Aortic smooth muscle cell (primary cell): ENCODE results near the gene PKNOX1. TPM values are rescaled to one million over a fixed set of nuclear protein-coding genes. Genes with fewer than 3 reads are reported as not detected.

Experiments used
- total RNA-seq: library from RNA; depleted of rRNA; stranded (reverse); fragments of >200 nt; gene quantifications from 2 replicates; pipeline ENCODE4 v1.2.3, GENCODE V29; 2014

Gene PKNOX1, protein sequence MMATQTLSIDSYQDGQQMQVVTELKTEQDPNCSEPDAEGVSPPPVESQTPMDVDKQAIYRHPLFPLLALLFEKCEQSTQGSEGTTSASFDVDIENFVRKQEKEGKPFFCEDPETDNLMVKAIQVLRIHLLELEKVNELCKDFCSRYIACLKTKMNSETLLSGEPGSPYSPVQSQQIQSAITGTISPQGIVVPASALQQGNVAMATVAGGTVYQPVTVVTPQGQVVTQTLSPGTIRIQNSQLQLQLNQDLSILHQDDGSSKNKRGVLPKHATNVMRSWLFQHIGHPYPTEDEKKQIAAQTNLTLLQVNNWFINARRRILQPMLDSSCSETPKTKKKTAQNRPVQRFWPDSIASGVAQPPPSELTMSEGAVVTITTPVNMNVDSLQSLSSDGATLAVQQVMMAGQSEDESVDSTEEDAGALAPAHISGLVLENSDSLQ
- 7.1 and 9.3 TPM in 2 replicates for total RNA-seq

DNA sequence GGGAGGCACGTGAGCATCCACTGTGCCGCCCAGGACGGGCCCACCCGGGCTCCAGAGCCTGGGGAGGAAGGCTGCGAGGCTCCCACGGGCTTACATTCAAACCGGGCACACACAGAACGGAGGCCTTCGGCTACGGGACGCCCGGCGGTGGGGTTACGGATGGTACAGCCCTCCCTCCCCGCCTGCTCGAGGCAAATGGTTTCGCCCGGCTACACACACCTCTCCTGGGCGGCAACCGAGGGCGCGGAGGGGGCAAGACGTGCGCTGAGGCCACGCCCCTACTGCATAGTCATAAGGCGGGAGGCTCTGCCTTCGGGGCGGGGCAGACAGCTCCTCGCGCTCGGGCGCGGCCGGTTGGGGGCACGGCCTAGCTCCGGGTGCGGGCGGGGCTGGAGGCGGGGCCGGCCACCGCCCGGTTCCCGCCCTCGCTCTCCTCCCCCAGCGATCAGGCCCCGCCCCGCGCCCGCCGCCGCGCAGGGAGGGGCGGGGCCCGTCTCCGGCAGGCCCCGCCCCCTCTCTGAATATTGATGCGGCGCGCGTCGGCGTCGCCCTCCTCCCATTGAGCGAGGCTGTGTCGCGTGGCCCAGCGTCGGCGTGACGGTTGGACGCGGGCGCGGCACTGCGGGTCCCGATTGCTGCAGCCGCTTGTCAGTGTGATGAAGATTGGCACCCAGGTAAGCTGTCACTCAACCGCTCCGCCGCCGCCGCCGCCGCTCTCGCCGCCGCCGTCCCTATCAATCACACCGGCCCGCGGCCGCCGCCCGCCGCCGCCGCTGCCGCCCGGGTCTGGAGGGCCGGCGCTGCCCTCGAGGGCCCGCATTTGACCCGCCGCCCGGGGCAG is at the start of gene PKNOX1:
PKNOX1 (plus strand) TSS at position 572 of the 841 bp plus-strand sequence. CDS start 29,820 bp downstream, outside the sequence.

DNA sequence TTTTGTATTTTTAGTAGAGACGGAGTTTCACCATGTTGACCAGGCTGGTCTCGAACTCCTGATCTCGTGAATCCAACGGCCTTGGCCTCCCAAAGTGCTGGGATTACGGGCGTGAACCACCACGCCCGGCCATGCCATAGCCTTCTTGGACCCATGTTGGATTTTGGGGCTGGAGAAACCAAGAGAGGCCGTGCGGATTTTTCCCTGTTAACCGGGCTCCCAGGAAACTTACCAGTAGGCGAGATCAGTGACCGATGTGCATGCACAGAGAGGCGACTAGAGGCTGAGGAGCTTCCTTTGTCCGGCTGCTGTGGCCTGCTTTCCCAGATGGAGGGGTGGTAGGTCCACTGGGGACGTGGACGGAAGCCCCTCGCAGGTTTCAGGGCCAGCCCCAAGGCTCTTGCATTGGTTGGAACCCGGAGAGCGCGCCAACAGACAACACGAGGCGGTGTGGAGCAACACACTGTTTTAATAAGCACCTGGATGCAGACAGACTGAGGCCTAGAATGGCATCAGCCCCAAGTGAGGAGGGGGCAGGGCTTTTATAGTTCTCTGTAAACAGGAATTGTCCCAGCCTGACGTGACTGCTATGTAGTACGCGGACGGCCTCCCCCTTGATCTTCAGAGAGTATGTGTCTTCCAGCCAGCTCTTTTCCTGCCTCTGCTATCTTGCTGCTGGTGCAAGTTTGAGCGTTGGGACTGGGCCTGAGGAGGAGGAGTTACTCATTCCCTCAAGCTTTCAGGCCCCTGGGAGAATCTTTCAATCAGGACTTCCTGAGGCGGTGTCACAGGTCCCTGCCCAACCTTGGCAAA is 49.0 kb upstream of the PKNOX1 start, which contains the start of gene ERVH48-1:
ERVH48-1 (minus strand) TSS at position 517 of the 813 bp plus-strand sequence. CDS start 6,624 bp downstream, outside the sequence.

DNA sequence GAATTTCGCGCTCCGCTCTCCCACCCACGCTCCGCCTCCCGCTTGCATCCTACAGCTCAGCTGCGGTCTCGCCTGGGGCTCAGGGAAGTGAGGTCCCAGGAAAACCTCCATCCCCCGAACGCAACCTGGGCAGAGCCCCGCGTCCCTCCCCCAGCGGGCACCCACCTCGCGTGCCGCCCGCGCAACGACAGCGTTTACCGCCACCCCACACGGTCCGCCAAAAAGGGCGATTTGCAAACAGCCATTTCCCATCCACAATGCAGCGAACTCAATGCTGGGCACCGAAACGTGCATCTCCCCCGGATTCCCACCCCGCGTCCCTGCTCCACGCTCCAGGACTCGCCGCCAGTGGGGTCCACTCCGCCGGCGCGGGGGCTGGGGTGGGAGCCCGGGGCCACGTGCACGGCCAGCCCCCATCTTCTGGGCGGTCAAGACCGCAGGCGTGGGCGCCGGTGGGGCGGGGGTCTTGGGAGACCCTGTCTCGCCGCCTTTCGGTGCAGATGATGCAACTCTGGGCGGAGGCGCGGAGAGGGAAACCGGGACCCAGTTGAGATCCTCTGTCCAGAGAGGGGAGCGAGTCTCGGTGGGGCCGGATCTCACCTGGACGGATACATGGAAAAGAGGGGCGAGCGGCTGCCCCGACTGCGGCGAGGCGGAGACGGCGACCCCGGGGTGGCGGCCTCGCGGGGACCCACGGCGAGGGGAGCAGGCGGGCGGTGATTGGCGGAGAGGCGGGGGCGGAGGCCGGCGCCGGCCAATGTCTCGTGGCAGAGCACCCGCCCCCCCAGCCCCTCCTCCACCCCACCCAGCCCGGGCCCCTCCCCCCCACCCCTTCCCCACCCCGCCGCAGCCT is 101.0 kb downstream of the PKNOX1 start, which contains the start of gene CBS:
CBS (minus strand) TSS at position 666 of the 853 bp plus-strand sequence. CDS start 3,642 bp downstream, outside the sequence.

Other genes with a start within 250 kb of the PKNOX1 start
- gene WDR4, start 95.0 kb upstream of the PKNOX1 start, total RNA-seq, result 6.3 and 11.4 TPM in 2 replicates
- 47.4 and 55.0 TPM in 2 replicates for gene NDUFV3, start 81.3 kb upstream of the PKNOX1 start, total RNA-seq
- not detected in 2 replicates for gene ERVH48-1, start 48.9 kb upstream of the PKNOX1 start, total RNA-seq
- 8.7 and 9.8 TPM in 2 replicates for gene CBS, start 101.3 kb downstream of the PKNOX1 start, total RNA-seq
- 15.2 and 21.5 TPM in 2 replicates for gene U2AF1, start 133.0 kb downstream of the PKNOX1 start, total RNA-seq
- not detected in 2 replicates for gene CRYAA, start 194.4 kb downstream of the PKNOX1 start, total RNA-seq